GM12878 (cell line): ENCODE measurements around the gene TAF3. TPM values are rescaled to one million over a fixed set of nuclear protein-coding genes. Genes with fewer than 3 reads are reported as not detected.

Experiments
- ATAC-seq: fragments of 200-7000 bp; cut with Tn5 transposase; 3 replicates; pipeline ENCODE4 v1.9.1; 2020; ENCODE audit warnings: mild to moderate bottlenecking, moderate library complexity
- BruUV-seq: library from RNA; stranded (reverse); fragments of 400-500 nt; replicated peaks from 2 replicates; lab custom pipeline; 2021; lab: Mats Ljungman, UMichigan
- CTCF ChIA-PET: fragments of 300-600 bp; sonication (Branson Sonifier 250); formaldehyde crosslinking; extraction: SDS; loops from one replicate; lab custom pipeline; 2021; ENCODE audit warnings: inconsistent platforms; lab: Yijun Ruan, JAX
- POLR2A ChIA-PET: fragments of 350-600 bp; formaldehyde crosslinking; extraction: SDS; loops from one replicate; lab custom pipeline; 2021; ENCODE audit warnings: inconsistent platforms; lab: Charles Lee
- RAD21 ChIA-PET: fragments of 300-600 bp; sonication (Branson Sonifier 250); formaldehyde crosslinking; loops from one replicate; lab custom pipeline; 2023; ENCODE audit warnings: antibody characterized with exemption; ENCODE audit not compliant: unreplicated experiment; lab: Charles Lee
- SMC1A ChIA-PET: fragments of 300-600 bp; sonication (Branson Sonifier 250); formaldehyde crosslinking; loops from one replicate; lab custom pipeline; 2023; ENCODE audit not compliant: unreplicated experiment, uncharacterized antibody; lab: Charles Lee
- DNase-seq: peaks from one replicate; pipeline ENCODE4 v3.0.0-alpha.2; 2011; ENCODE audit warnings: low read depth, low spot score
- FAIRE-seq: peaks from 3 replicates; lab custom pipeline; 2011; peaks lifted over from hg19 to GRCh38; lab: Jason Lieb, UNC
- H2AFZ ChIP-seq: 2 replicates; pipeline ENCODE4 v1.6.0; 2011; ENCODE audit warnings: low read depth, low read length, control low read depth; ENCODE audit not compliant: control insufficient read depth
- H3K27ac ChIP-seq: 2 replicates; pipeline ENCODE4 v1.5.1; 2011; ENCODE audit warnings: control low read depth; ENCODE audit not compliant: control insufficient read depth, insufficient read depth
- H3K27me3 ChIP-seq, 2 experiments: replicated peaks in 1 of 2; 2 replicates each; pipeline versions ENCODE4 v1.6.0 to v1.6.1; 2011; ENCODE audit warnings: low read length in 1 of 2; ENCODE audit not compliant: control insufficient read depth in 2 of 2, insufficient read depth in 2 of 2
- H3K36me3 ChIP-seq, 2 experiments: 2 replicates each; pipeline ENCODE4 v1.5.1; 2011; ENCODE audit warnings: low read length in 1 of 2; ENCODE audit not compliant: control insufficient read depth in 2 of 2, insufficient read depth in 2 of 2
- H3K4me1 ChIP-seq: 2 replicates; pipeline ENCODE4 v1.6.1; 2011; ENCODE audit warnings: mild to moderate bottlenecking, low read length, moderate library complexity, mixed read lengths; ENCODE audit not compliant: control insufficient read depth, insufficient read depth
- H3K4me2 ChIP-seq: 2 replicates; pipeline ENCODE4 v1.6.0; 2011; ENCODE audit warnings: control low read depth; ENCODE audit not compliant: control insufficient read depth, insufficient read depth
- H3K4me3 ChIP-seq: fragments of 200-600 bp; sonication (generic); 2 replicates; pipeline ENCODE4 v1.5.1; 2016
- H3K79me2 ChIP-seq: 2 replicates; pipeline ENCODE4 v1.6.0; 2011; ENCODE audit warnings: low read length; ENCODE audit not compliant: control insufficient read depth, insufficient read depth
- H3K9ac ChIP-seq: 2 replicates; pipeline ENCODE4 v1.8.0; 2011; ENCODE audit warnings: low read length, control low read depth, mixed read lengths; ENCODE audit not compliant: control insufficient read depth, insufficient read depth
- H3K9me3 ChIP-seq: replicated peaks from 3 replicates; pipeline ENCODE4 v1.5.1; 2011; ENCODE audit warnings: mild to moderate bottlenecking, low read length; ENCODE audit not compliant: control insufficient read depth, insufficient read depth
- H4K20me1 ChIP-seq: 2 replicates; pipeline ENCODE4 v1.6.0; 2011; ENCODE audit not compliant: control insufficient read depth, insufficient read depth
- BCL11A ChIP-seq: IDR thresholded peaks from 2 replicates; pipeline ENCODE4 v1.6.1; 2011; ENCODE audit warnings: low read depth, low read length
- FOXM1 ChIP-seq: IDR thresholded peaks from 2 replicates; pipeline ENCODE4 v1.6.1; 2012; ENCODE audit warnings: low read depth, mild to moderate bottlenecking, inconsistent platforms, low read length, moderate library complexity
- LARP7 ChIP-seq: fragments of 450-650 bp; IDR thresholded peaks from 2 replicates; pipeline ENCODE4 v1.6.1; 2017; ENCODE audit warnings: mild to moderate bottlenecking
- MYC ChIP-seq: IDR thresholded peaks from 2 replicates; pipeline ENCODE4 v1.6.1; 2011; ENCODE audit warnings: mild to moderate bottlenecking, low read length, moderate library complexity, inconsistent platforms; ENCODE audit not compliant: insufficient read depth, insufficient replicate concordance, insufficient read length, severe bottlenecking
- SREBF2 ChIP-seq: IDR thresholded peaks from 2 replicates; pipeline ENCODE4 v1.6.1; 2012; ENCODE audit warnings: mild to moderate bottlenecking, low read length
- SUPT20H ChIP-seq: IDR thresholded peaks from 2 replicates; pipeline ENCODE4 v1.6.1; 2011; ENCODE audit warnings: low read depth, mild to moderate bottlenecking, low read length, moderate library complexity, borderline replicate concordance; ENCODE audit not compliant: control insufficient read depth
- WGBS: methylation state at CpG from one replicate; pipeline ENCODE4 v1.1.6; 2016; ENCODE audit warnings: low lambda C conversion rate; ENCODE audit not compliant: insufficient replicate concordance, insufficient coverage; ENCODE audit errors: missing lambda C conversion rate; 5-methylcytosine and 5-hydroxymethylcytosine counted together
- in situ Hi-C: fragments of 300-500 bp; cut with MboI; formaldehyde crosslinking; loops from 9 replicates; pipeline ENCODE4 v1.14.3; 2018; ENCODE audit warnings: mixed read lengths
- intact Hi-C: fragments of 100-400 bp; cut with micrococcal nuclease; formaldehyde crosslinking; loops from one replicate; pipeline ENCODE4 v1.14.2; 2022; ENCODE audit not compliant: unreplicated experiment
- polyA plus RNA-seq, 11 experiments: library from polyadenylated mRNA; depleted of rRNA in 4 of 11; unstranded in 6 of 11; stranded (reverse) in 5 of 11; fragments of >200 nt; fragmentation: Nextera tagmentation in 4 of 11; fragmentation: Illumina TruSeq in 1 of 11; extraction: Ambion mirVana in 4 of 11; extraction: Trizol in 1 of 11; gene quantifications; 1 replicate in 1 of 11; 2 replicates in 10 of 11; pipeline versions ENCODE4 v1.2.1 to v1.2.3, GENCODE V29; 2011 to 2016; ENCODE audit warnings: inconsistent platforms in 2 of 11, missing spikeins in 2 of 11, low read depth in 1 of 11
- total RNA-seq, 4 experiments: library from RNA; depleted of rRNA in 3 of 4; stranded (reverse); fragments of >200 nt in 3 of 4; fragmentation: Illumina TruSeq in 1 of 4; extraction: Trizol in 1 of 4; gene quantifications; 2 replicates each; pipeline versions ENCODE4 v1.2.1 to v1.2.3, GENCODE V29; 2013 to 2021
- TF ChIP-seq, protein P1 (sequence below): fragments of 450-650 bp; IDR thresholded peaks from 2 replicates; pipeline ENCODE4 v1.6.1; 2017; ENCODE audit warnings: mild to moderate bottlenecking
- TF ChIP-seq, protein P2 (sequence below): fragments of 150-350 bp; IDR thresholded peaks from 2 replicates; pipeline ENCODE4 v1.6.1; 2016; ENCODE audit warnings: low read depth, low read length
- TF ChIP-seq, protein P3 (sequence below): fragments of 450-650 bp; IDR thresholded peaks from 2 replicates; pipeline ENCODE4 v1.6.1; 2016; ENCODE audit warnings: mild to moderate bottlenecking, moderate library complexity, borderline replicate concordance

The TAF3 gene
- total and polyA plus RNA-seq, 10 of the 15 experiments (the other 5 are each of a cell fraction or from before 2014, with no cell fraction given): 2.0 to 10.1 (median 3.7) TPM

DNA sequence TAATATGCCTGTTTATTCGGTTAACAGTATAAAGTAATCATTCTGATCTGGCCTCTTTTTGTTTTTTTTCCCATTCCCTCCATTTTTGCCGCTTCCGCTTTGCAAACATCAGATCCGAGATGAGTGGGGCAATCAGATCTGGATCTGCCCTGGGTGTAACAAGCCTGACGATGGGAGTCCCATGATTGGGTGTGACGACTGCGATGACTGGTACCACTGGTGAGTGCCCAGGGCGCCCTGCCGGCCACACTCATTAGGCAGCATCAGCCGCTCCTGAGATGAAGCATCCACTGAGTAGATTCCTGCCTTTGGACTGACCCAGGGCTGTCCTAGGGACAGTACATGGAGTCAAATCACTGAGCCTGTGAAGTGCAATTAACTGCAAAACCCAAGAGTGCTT lies 195.3 kb downstream of the TAF3 start:
- ChIA-PET POLR2A (no interaction called here), CTCF (interaction anchor here (1.8 kb wide), 1 partner anchor 10 kb away, joined by 8 read pairs; no protein-coding TSS in a partner anchor), SMC1A (no interaction called here)
- H3K9ac ChIP-seq: no peak overlapping the region
- H2AFZ ChIP-seq: no peak overlapping the region
- no peak overlapping the region for H3K4me3 ChIP-seq
- no peak overlapping the region for H3K27ac ChIP-seq
- no TSS peak for BruUV-seq
- ATAC-seq (no peak), DNase-seq (no peak)
- H3K36me3 ChIP-seq: no peaks in the 10 kb centered on the region; a peak in 2 of 4 replicates
- H3K4me1 ChIP-seq: no peaks in the 10 kb centered on the region
- in situ Hi-C loops (no loop called here), intact Hi-C loops (no loop called here)
- H3K79me2 ChIP-seq: no peaks in the 10 kb centered on the region
- no peaks in the 10 kb centered on the region for H3K9me3 ChIP-seq
- WGBS: 99% methylated on average over 10 of the region's 10 CpGs
- TF ChIP-seq, protein P1, sequence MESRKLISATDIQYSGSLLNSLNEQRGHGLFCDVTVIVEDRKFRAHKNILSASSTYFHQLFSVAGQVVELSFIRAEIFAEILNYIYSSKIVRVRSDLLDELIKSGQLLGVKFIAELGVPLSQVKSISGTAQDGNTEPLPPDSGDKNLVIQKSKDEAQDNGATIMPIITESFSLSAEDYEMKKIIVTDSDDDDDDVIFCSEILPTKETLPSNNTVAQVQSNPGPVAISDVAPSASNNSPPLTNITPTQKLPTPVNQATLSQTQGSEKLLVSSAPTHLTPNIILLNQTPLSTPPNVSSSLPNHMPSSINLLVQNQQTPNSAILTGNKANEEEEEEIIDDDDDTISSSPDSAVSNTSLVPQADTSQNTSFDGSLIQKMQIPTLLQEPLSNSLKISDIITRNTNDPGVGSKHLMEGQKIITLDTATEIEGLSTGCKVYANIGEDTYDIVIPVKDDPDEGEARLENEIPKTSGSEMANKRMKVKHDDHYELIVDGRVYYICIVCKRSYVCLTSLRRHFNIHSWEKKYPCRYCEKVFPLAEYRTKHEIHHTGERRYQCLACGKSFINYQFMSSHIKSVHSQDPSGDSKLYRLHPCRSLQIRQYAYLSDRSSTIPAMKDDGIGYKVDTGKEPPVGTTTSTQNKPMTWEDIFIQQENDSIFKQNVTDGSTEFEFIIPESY: no peak
- TF ChIP-seq, protein P2, sequence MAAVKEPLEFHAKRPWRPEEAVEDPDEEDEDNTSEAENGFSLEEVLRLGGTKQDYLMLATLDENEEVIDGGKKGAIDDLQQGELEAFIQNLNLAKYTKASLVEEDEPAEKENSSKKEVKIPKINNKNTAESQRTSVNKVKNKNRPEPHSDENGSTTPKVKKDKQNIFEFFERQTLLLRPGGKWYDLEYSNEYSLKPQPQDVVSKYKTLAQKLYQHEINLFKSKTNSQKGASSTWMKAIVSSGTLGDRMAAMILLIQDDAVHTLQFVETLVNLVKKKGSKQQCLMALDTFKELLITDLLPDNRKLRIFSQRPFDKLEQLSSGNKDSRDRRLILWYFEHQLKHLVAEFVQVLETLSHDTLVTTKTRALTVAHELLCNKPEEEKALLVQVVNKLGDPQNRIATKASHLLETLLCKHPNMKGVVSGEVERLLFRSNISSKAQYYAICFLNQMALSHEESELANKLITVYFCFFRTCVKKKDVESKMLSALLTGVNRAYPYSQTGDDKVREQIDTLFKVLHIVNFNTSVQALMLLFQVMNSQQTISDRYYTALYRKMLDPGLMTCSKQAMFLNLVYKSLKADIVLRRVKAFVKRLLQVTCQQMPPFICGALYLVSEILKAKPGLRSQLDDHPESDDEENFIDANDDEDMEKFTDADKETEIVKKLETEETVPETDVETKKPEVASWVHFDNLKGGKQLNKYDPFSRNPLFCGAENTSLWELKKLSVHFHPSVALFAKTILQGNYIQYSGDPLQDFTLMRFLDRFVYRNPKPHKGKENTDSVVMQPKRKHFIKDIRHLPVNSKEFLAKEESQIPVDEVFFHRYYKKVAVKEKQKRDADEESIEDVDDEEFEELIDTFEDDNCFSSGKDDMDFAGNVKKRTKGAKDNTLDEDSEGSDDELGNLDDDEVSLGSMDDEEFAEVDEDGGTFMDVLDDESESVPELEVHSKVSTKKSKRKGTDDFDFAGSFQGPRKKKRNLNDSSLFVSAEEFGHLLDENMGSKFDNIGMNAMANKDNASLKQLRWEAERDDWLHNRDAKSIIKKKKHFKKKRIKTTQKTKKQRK: no peak
- no peak for TF ChIP-seq LARP7
- no peak for TF ChIP-seq MYC
- TF ChIP-seq SREBF2: no peak
- no peak for TF ChIP-seq FOXM1
- TF ChIP-seq, protein P3, sequence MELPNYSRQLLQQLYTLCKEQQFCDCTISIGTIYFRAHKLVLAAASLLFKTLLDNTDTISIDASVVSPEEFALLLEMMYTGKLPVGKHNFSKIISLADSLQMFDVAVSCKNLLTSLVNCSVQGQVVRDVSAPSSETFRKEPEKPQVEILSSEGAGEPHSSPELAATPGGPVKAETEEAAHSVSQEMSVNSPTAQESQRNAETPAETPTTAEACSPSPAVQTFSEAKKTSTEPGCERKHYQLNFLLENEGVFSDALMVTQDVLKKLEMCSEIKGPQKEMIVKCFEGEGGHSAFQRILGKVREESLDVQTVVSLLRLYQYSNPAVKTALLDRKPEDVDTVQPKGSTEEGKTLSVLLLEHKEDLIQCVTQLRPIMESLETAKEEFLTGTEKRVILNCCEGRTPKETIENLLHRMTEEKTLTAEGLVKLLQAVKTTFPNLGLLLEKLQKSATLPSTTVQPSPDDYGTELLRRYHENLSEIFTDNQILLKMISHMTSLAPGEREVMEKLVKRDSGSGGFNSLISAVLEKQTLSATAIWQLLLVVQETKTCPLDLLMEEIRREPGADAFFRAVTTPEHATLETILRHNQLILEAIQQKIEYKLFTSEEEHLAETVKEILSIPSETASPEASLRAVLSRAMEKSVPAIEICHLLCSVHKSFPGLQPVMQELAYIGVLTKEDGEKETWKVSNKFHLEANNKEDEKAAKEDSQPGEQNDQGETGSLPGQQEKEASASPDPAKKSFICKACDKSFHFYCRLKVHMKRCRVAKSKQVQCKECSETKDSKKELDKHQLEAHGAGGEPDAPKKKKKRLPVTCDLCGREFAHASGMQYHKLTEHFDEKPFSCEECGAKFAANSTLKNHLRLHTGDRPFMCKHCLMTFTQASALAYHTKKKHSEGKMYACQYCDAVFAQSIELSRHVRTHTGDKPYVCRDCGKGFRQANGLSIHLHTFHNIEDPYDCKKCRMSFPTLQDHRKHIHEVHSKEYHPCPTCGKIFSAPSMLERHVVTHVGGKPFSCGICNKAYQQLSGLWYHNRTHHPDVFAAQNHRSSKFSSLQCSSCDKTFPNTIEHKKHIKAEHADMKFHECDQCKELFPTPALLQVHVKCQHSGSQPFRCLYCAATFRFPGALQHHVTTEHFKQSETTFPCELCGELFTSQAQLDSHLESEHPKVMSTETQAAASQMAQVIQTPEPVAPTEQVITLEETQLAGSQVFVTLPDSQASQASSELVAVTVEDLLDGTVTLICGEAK: no peak
- TF ChIP-seq SUPT20H: no peak
- no peak for TF ChIP-seq BCL11A
- TF ChIP-seq, all 136 proteins: peak for 0
- no peaks in the 10 kb centered on the region for H4K20me1 ChIP-seq
- no peaks in the 10 kb centered on the region for H3K27me3 ChIP-seq
- H3K4me2 ChIP-seq: no peak overlapping the region
- RAD21 ChIA-PET: no interaction called here
- no peak for FAIRE-seq
